H1 (cell line): Measurements from ENCODE around the gene TMEM185B. TPM values are rescaled to one million over a fixed set of nuclear protein-coding genes. Genes with fewer than 3 reads are reported as not detected.

Source experiments
- polyA plus RNA-seq, 7 experiments: library from polyadenylated mRNA; depleted of rRNA in 3 of 7; stranded (reverse) in 5 of 7; unstranded in 2 of 7; fragments of >200 nt in 5 of 7; fragments of 200-250 nt in 2 of 7; gene quantifications; 1 replicate in 5 of 7; 2 replicates in 1 of 7; 4 replicates in 1 of 7; pipeline versions ENCODE4 v1.2.1 to v1.2.3, GENCODE V29; 2011 to 2013; ENCODE audit warnings: missing spikeins in 2 of 7, mixed read lengths in 2 of 7
- small RNA-seq: library from polyadenylated mRNA; stranded (forward); fragments of <200 nt; extraction: miRNeasy Mini kit (QIAGEN cat#:217004); gene quantifications from one replicate; pipeline ENCODE3, GENCODE V24; 2013; ENCODE audit not compliant: insufficient read depth
- total RNA-seq: library from RNA; stranded (reverse); fragmentation: NEBNext Ultra II Directional; extraction: Animal tissue kit (Norgen Biotek cat#: 25700); gene quantifications from 2 replicates; pipeline ENCODE4 v1.2.1, GENCODE V29; 2021

The TMEM185B gene
- total and polyA plus RNA-seq, 2 of the 8 experiments (the other 6 are each of a cell fraction or from before 2014, with no cell fraction given) = 13.5 to 14.0 TPM

Small RNAs within 50 kb of the gene (small RNA-seq; reads per million reads assigned to genes)
- gene MTND4LP14 (not detected), gene RF00019 (not detected)

Other genes starting within 250 kb of the TMEM185B start
- 29.7 and 32.3 TPM in 2 replicates for gene EPB41L5, start 210.3 kb downstream of the TMEM185B start, total RNA-seq
- 12.5 and 13.5 TPM in 2 replicates for gene EPB41L5, start 210.3 kb downstream of the TMEM185B start, polyA plus RNA-seq (2011; rRNA removed)
- 16.6 and 18.2 TPM in 2 replicates for gene RALB, start 29.5 kb upstream of the TMEM185B start, total RNA-seq
- 8.9 and 12.0 TPM in 2 replicates for gene RALB, start 29.5 kb upstream of the TMEM185B start, polyA plus RNA-seq (2011; rRNA removed)
- 0.23 and 0.30 TPM in 2 replicates for gene INHBB, start 122.7 kb upstream of the TMEM185B start, total RNA-seq
- 0.24 and 0.32 TPM in 2 replicates for gene INHBB, start 122.7 kb upstream of the TMEM185B start, polyA plus RNA-seq (2011; rRNA removed)